ENCODE measurements around the gene CHML. TPM values are rescaled to one million over a fixed set of nuclear protein-coding genes. Genes with fewer than 3 reads are reported as not detected.

CHML gene
- total and polyA plus RNA-seq, 2 of the 8 experiments (the other 6 are each of a cell fraction or from before 2014, with no cell fraction given), result 11.5 to 82.4 TPM

GRCh38 chr1:241605146-241605805 lies 34.9 kb downstream of the CHML start:
- no peak overlapping the region for H4K8ac ChIP-seq (ENCODE audit: extremely low read depth, insufficient read depth, low read length)
- no peak overlapping the region for H3K18ac ChIP-seq (ENCODE audit: extremely low read depth, low read length)
- 75% methylated on average over 9 of the region's 9 CpGs; no CpG with 5 or more reads in 1 of the 2 experiments for WGBS, 2 experiments (ENCODE audit: extremely low coverage in 1 of 2, insufficient coverage in 1 of 2, insufficient read length in 1 of 2, insufficient replicate concordance in 2 of 2, low coverage in 1 of 2, low lambda C conversion rate in 2 of 2, missing lambda C conversion rate in 1 of 2)
- no peak overlapping the region for H4K91ac ChIP-seq (replicated peaks; ENCODE audit: insufficient read length, low read length)
- H3K79me2 ChIP-seq (ENCODE audit: control insufficient read depth in 1 of 2, insufficient read depth in 2 of 2, low read length in 2 of 2), result no peaks in the 10 kb centered on the region
- no peaks in the 10 kb centered on the region for H3K23me2 ChIP-seq (ENCODE audit: low read depth, low read length)
- no peak overlapping the region for H3K23ac ChIP-seq (ENCODE audit: insufficient read length)
- H3K4me1 ChIP-seq (replicated peaks in 1 of 4; ENCODE audit: control insufficient read depth in 3 of 4, insufficient read depth in 4 of 4, low read length in 3 of 4), result no peaks in the 10 kb centered on the region
- no peak overlapping the region for H3K14ac ChIP-seq (ENCODE audit: insufficient read length)
- no peaks in the 10 kb centered on the region; a peak in 1 of 8 replicates for H3K36me3 ChIP-seq (ENCODE audit: control insufficient read depth in 2 of 4, insufficient read depth in 4 of 4, low read length in 3 of 4)
- H3K27ac ChIP-seq (ENCODE audit: low read depth, low read length), result no peak overlapping the region
- H3K4me2 ChIP-seq (ENCODE audit: insufficient read depth in 1 of 2, low read depth in 2 of 2, low read length in 2 of 2), result no peak overlapping the region
- no peak overlapping the region for H2BK5ac ChIP-seq (ENCODE audit: low read depth, low read length)
- no peak overlapping the region for H3K9ac ChIP-seq (replicated peaks in 1 of 4; ENCODE audit: extremely low read depth in 1 of 4, low read depth in 3 of 4, low read length in 3 of 4)
- H3K27me3 ChIP-seq (replicated peaks in 1 of 4; ENCODE audit: control insufficient read depth in 3 of 4, extremely low read depth in 1 of 4, insufficient read depth in 3 of 4, low read length in 3 of 4), result no peaks in the 10 kb centered on the region
- H2BK15ac ChIP-seq (ENCODE audit: low read length), result no peak overlapping the region
- H2BK120ac ChIP-seq (replicated peaks; ENCODE audit: low read depth, low read length), result no peak overlapping the region
- POLR2A ChIA-PET (ENCODE audit: partially characterized antibody), result no interaction called here
- H3K56ac ChIP-seq (replicated peaks; ENCODE audit: insufficient read length, low read depth, low read length), result no peak overlapping the region
- no peak overlapping the region for H2AK5ac ChIP-seq (ENCODE audit: low read depth, low read length)
- H3K79me1 ChIP-seq (ENCODE audit: low read depth, low read length), result no peaks in the 10 kb centered on the region
- FAIRE-seq (no peak), DNase-seq (ENCODE audit: low read depth in 1 of 2, low spot score in 2 of 2) (no peak)
- TF ChIP-seq RBBP5 (IDR thresholded peaks at IDR 0.05; ENCODE audit: borderline replicate concordance, low read depth, low read length), result no peak
- TF ChIP-seq FOSL1 (IDR thresholded peaks at IDR 0.05; ENCODE audit: insufficient read depth, low read depth, low read length), result no peak
- no peak for TF ChIP-seq ATF2 (IDR thresholded peaks at IDR 0.05; ENCODE audit: low read length)
- peak; percentile 35 to 70 (median 48); a peak in 3 of 4 replicates for TF ChIP-seq CTCF (IDR thresholded peaks at IDR 0.05; ENCODE audit: control extremely low read depth in 1 of 3, insufficient read depth in 1 of 3, low read depth in 1 of 3, low read length in 3 of 3)
- no peak for TF ChIP-seq NRF1 (IDR thresholded peaks at IDR 0.05; ENCODE audit: low read depth, low read length)
- no peak for TF ChIP-seq CEBPB (IDR thresholded peaks at IDR 0.05; ENCODE audit: low read depth, low read length)
- TF ChIP-seq RAD21 (IDR thresholded peaks at IDR 0.05 in 1 of 2, conservative IDR thresholded peaks at IDR 0.05 in 1 of 2; ENCODE audit: low read depth in 2 of 2, low read length in 2 of 2), result peak; percentile 53 to 56
- TF ChIP-seq YY1 (IDR thresholded peaks at IDR 0.05; ENCODE audit: low read depth, low read length), result no peak
- H2BK12ac ChIP-seq (ENCODE audit: low read depth, low read length), result no peak overlapping the region
- no peak overlapping the region for H2BK20ac ChIP-seq (ENCODE audit: low read length)
- H3K9me3 ChIP-seq (ENCODE audit: insufficient read depth in 2 of 2, low read depth in 1 of 2, low read length in 1 of 2), result no peaks in the 10 kb centered on the region
- peaks cover 2 to 3% of the 10 kb centered on the region in 2 experiments for H4K20me1 ChIP-seq (replicated peaks in 1 of 2; ENCODE audit: control insufficient read depth in 1 of 2, insufficient read depth in 2 of 2, low read length in 2 of 2)
- H2AFZ ChIP-seq (ENCODE audit: low read length), result no peak overlapping the region
- no peak overlapping the region for H3K4ac ChIP-seq (replicated peaks; ENCODE audit: insufficient read length, low read depth, low read length)
- CTCF ChIA-PET (ENCODE audit: partially characterized antibody), result interaction anchor here (0.6 to 2.7 kb wide), 20 partner anchors 9 to 275 kb away, joined by 3 to 9 read pairs (median 4); no protein-coding TSS in a partner anchor
- H4K5ac ChIP-seq (ENCODE audit: insufficient read length, low read depth, low read length), result no peak overlapping the region
- H3K4me3 ChIP-seq (ENCODE audit: extremely low read depth in 1 of 4, insufficient read depth in 2 of 4, low read depth in 3 of 4, low read length in 4 of 4), result no peak overlapping the region

Measured in H1 (cell line).